DND-41 (cell line): ENCODE measurements around the gene AKT1S1.

Experiments
- ATAC-seq: fragments of 200-7000 bp; cut with Tn5 transposase; 3 replicates; pipeline ENCODE4 v1.9.1; 2021; ENCODE audit warnings: low read depth; ENCODE audit not compliant: insufficient read depth
- DNase-seq: peaks from one replicate; pipeline ENCODE4 v3.0.0-alpha.2; 2020
- H2AFZ ChIP-seq: 2 replicates; pipeline ENCODE4 v1.6.0; 2012; ENCODE audit warnings: low read depth, low read length
- H3K27ac ChIP-seq: 2 replicates; pipeline ENCODE4 v1.5.1; 2012; ENCODE audit warnings: low read length, inconsistent platforms
- H3K27me3 ChIP-seq: fragments of 200-600 bp; sonication (generic); 2 replicates; pipeline ENCODE4 v1.6.0; 2012; ENCODE audit warnings: low read length, mild to moderate bottlenecking, inconsistent platforms; ENCODE audit not compliant: insufficient read depth, poor library complexity
- H3K36me3 ChIP-seq: 2 replicates; pipeline ENCODE4 v1.5.1; 2012; ENCODE audit warnings: low read length, inconsistent platforms; ENCODE audit not compliant: insufficient read depth
- H3K4me1 ChIP-seq: 2 replicates; pipeline ENCODE4 v1.5.1; 2012; ENCODE audit warnings: mild to moderate bottlenecking, low read length; ENCODE audit not compliant: insufficient read depth
- H3K4me2 ChIP-seq: 2 replicates; pipeline ENCODE4 v1.6.0; 2012; ENCODE audit warnings: mild to moderate bottlenecking, moderate library complexity, low read length, inconsistent platforms; ENCODE audit not compliant: insufficient read depth
- H3K4me3 ChIP-seq, 2 experiments: fragments of 200-600 bp in 1 of 2; shearing (Covaris generic) in 1 of 2; 2 replicates each; pipeline ENCODE4 v1.5.1; 2012 to 2016; ENCODE audit warnings: inconsistent platforms in 2 of 2, low read length in 2 of 2, mild to moderate bottlenecking in 2 of 2, low read depth in 1 of 2, moderate library complexity in 1 of 2
- H3K79me2 ChIP-seq: 2 replicates; pipeline ENCODE4 v1.6.0; 2012; ENCODE audit warnings: low read length, inconsistent platforms; ENCODE audit not compliant: insufficient read depth
- H3K9ac ChIP-seq: 2 replicates; pipeline ENCODE4 v1.6.0; 2012; ENCODE audit warnings: low read depth, mild to moderate bottlenecking, inconsistent platforms, low read length, moderate library complexity
- H3K9me3 ChIP-seq: 2 replicates; pipeline ENCODE4 v1.5.1; 2012; ENCODE audit warnings: low read length, moderate library complexity, mild to moderate bottlenecking, inconsistent platforms; ENCODE audit not compliant: insufficient read depth, severe bottlenecking
- H4K20me1 ChIP-seq: 2 replicates; pipeline ENCODE4 v1.6.0; 2012; ENCODE audit warnings: low read length; ENCODE audit not compliant: insufficient read depth
- EZH2 ChIP-seq: IDR thresholded peaks from 3 replicates; pipeline ENCODE4 v1.6.1; 2012; ENCODE audit warnings: borderline replicate concordance, low read depth, mild to moderate bottlenecking, moderate library complexity, low read length, inconsistent platforms; ENCODE audit not compliant: severe bottlenecking
- TF ChIP-seq, protein P1 (sequence below): IDR thresholded peaks from 2 replicates; pipeline ENCODE4 v1.5.1; 2012; ENCODE audit warnings: borderline replicate concordance, low read length, moderate library complexity, mild to moderate bottlenecking; ENCODE audit not compliant: poor library complexity, severe bottlenecking; ENCODE audit errors: extremely low read depth

AKT1S1 gene

DNA sequence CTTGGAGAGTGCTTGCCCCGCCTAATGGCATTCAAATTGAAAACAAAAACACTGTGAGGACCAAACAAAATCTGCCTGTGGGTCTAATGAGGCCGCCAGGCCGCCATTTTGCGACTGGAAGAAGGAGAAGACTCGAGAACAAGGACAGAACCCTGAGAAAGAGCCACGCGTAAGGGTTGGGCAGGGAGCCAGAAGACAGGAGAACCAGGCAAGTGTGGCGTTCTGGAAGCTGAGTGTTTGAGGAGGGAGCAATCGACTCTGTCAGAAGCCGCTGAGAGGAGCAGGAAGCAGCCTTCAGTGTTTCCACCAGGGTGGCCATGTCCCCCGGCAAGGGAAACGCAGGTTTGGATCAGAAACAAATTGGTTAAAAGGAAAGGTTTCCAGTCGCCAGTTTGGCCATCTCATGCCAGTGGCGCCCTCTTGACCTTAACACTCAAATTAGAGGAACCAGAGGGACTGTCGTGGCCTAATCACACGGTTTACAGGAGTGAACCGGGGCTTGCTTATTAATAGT lies 36.4 kb downstream of the AKT1S1 start:
- H3K79me2 ChIP-seq, result no peaks in the 10 kb centered on the region
- ATAC-seq (no peak), DNase-seq (no peak)
- H3K9me3 ChIP-seq, result no peaks in the 10 kb centered on the region
- no peak for TF ChIP-seq EZH2
- TF ChIP-seq, protein P1, sequence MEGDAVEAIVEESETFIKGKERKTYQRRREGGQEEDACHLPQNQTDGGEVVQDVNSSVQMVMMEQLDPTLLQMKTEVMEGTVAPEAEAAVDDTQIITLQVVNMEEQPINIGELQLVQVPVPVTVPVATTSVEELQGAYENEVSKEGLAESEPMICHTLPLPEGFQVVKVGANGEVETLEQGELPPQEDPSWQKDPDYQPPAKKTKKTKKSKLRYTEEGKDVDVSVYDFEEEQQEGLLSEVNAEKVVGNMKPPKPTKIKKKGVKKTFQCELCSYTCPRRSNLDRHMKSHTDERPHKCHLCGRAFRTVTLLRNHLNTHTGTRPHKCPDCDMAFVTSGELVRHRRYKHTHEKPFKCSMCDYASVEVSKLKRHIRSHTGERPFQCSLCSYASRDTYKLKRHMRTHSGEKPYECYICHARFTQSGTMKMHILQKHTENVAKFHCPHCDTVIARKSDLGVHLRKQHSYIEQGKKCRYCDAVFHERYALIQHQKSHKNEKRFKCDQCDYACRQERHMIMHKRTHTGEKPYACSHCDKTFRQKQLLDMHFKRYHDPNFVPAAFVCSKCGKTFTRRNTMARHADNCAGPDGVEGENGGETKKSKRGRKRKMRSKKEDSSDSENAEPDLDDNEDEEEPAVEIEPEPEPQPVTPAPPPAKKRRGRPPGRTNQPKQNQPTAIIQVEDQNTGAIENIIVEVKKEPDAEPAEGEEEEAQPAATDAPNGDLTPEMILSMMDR, result no peak
- no peak overlapping the region for H3K4me3 ChIP-seq
- H2AFZ ChIP-seq, result no peak overlapping the region
- no peak overlapping the region for H3K27ac ChIP-seq
- no peaks in the 10 kb centered on the region for H3K27me3 ChIP-seq
- no peak overlapping the region for H3K4me2 ChIP-seq
- H3K4me1 ChIP-seq, result no peaks in the 10 kb centered on the region
- H3K9ac ChIP-seq, result no peak overlapping the region
- peaks cover 48% of the 10 kb centered on the region for H3K36me3 ChIP-seq
- H4K20me1 ChIP-seq, result no peaks in the 10 kb centered on the region

DNA sequence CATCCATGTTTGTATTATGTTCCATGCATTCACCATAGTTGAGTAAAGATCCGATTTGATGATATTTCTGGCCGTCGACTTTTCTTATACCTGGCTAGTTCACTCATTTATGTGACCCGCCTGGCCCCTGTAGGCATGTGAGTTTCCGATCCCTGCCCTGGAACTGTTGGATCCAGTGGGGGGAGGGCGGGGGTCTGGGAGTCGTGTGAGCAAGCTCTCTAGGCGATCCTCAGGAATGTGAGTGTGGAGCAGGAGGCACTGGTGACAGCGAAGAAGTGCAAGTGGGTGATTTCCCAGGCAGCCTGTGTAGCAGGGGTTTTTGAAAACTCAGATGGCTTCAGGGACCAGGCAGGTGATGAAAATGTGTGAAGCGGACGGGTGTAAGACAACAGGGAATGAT lies 36.8 kb downstream of the AKT1S1 start:
- Histone ChIP-seq H3K9ac (no peak overlapping the region), H3K36me3 (peaks cover 52% of the 10 kb centered on the region), H3K27me3 (no peaks in the 10 kb centered on the region), H3K27ac (no peak overlapping the region), H4K20me1 (no peaks in the 10 kb centered on the region), H3K4me3 (no peak overlapping the region), H2AFZ (no peak overlapping the region), H3K4me1 (no peaks in the 10 kb centered on the region), H3K4me2 (no peak overlapping the region), H3K79me2 (no peaks in the 10 kb centered on the region), H3K9me3 (no peaks in the 10 kb centered on the region)
- DNase-seq (no peak), ATAC-seq (no peak)
- TF ChIP-seq, protein P1, result no peak

DNA sequence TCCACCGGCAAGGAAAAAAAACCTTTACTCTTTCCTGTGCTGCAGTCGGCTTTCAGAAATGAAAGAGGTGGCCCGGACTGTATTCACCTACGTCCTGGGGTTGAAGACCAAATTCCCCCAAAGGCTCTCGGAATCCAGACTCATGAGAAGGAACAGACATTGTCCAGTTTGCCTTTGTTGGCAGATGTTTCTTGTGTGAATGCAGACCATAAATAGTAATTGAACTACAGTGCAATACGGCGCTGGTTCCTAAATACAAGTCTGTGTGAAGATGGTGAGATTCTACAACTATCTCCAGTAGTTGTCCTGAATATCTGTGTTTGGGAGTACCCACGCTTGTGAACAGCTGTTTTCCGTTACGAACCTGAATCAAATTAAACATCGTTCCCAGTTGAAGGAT lies 37.4 kb downstream of the AKT1S1 start:
- Histone ChIP-seq H3K4me2 (no peak overlapping the region), H4K20me1 (no peaks in the 10 kb centered on the region), H3K27me3 (no peaks in the 10 kb centered on the region), H3K9me3 (no peaks in the 10 kb centered on the region), H3K36me3 (peaks cover 59% of the 10 kb centered on the region), H2AFZ (no peak overlapping the region), H3K4me1 (no peaks in the 10 kb centered on the region), H3K79me2 (no peaks in the 10 kb centered on the region), H3K27ac (no peak overlapping the region), H3K4me3 (no peak overlapping the region), H3K9ac (no peak overlapping the region)
- TF ChIP-seq, protein P1, result no peak
- no peak for TF ChIP-seq EZH2
- no peak for DNase-seq
- no peak for ATAC-seq
